ENCODE results near the gene KRTAP19-1.
"Not testable (repeated sequence)": the region's sequence is repeated elsewhere in the genome, so short reads cannot be mapped to it uniquely, and the experiment has no call there.

Gene KRTAP19-1

DNA sequence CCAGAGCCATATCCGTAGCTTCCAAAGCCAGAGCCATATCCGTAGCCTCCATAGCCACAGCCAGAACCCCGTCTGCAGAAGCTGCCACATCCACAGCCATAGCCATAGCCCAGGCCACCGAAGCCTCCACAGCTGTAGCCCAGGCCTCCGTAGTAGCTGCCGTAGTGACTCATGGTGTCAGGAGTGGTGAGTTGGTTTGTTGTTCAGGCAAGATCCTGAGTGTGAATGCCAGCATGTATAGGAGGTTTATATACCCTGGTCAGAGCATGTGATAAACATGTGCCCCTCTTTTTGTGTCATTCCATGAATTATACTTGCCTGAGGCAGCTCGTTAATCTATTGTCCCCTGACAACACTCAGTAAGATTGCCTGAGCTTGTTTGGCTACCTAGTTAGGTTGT, at the start of gene KRTAP19-1:
TSS of gene KRTAP19-1 (minus strand) at position 223 of the 400 bp plus-strand sequence. CDS start at position 173, 50 bp downstream.
- no peak within 1 kb of the TSS for H3K4me3 ChIP-seq
- no peak within 1 kb of the TSS for H3K4me2 ChIP-seq
- no peaks in the 10 kb centered on the region for H4K20me1 ChIP-seq
- H3K27me3 ChIP-seq, result no peaks in the 10 kb centered on the region
- no peak for TF ChIP-seq Cebpa-rat (IDR thresholded peaks at IDR 0.05)
- no peak within 1 kb of the TSS for H3K27ac ChIP-seq
- H3K9me3 ChIP-seq (replicated peaks in 1 of 11), result peaks cover under 1 to 4% (median 2%) of the 10 kb centered on the region in 11 experiments; a peak in 15 of 22 replicates
- no peak within 1 kb of the TSS for H3K9ac ChIP-seq
- H3K36me3 ChIP-seq, result no peaks in the 10 kb centered on the region
- no peaks in the 10 kb centered on the region for H3K4me1 ChIP-seq

DNA sequence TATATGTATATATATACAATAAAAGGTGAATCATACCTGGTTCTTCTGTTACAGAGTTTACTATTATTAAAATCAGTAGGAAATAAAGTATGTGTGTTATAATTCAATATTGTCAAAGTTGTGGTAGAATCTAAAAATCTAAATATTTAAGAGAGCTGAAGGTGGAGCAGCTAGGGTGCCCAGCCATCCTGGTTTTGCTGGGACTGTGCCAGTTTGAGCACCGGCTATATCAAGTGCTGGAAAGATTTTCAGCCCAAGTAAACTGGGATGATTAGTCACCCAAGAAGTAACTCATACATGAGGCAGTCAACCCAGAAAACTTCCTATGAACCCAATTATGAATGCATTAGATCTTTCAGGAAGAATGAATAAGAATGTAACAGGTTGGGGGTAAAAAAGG, 38.7 kb upstream of the KRTAP19-1 start:
- H4K20me1 ChIP-seq, result no peaks in the 10 kb centered on the region
- no peak overlapping the region for H3K27ac ChIP-seq
- peaks cover 0 to 6% (median 4%) of the 10 kb centered on the region in 11 experiments; a peak in 9 of 22 replicates for H3K9me3 ChIP-seq (replicated peaks in 1 of 11)

DNA sequence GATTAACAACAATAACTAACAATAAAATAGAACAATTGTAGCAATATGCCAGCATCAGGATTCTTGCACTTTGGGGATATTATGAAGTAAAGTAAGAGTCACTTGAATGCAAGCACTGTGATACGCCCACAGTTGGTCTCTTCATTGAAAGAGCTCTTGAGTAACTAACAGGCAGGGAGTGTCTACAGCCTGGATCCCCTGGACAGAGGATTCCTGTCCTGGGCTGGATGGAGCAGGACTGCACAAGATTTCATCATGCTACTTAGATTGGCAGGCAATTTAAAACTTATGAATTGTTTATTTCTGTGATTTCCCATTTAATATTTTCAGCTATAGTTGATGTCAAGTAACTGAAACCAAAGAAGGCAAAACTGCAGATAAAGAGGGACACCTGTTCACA, 35.5 kb upstream of the KRTAP19-1 start:
- Histone ChIP-seq H3K27me3 (no peaks in the 10 kb centered on the region), H3K27ac (no peak overlapping the region), H4K20me1 (no peaks in the 10 kb centered on the region), H3K4me1 (no peaks in the 10 kb centered on the region), H3K9ac (no peak overlapping the region), H3K4me3 (no peak overlapping the region), H3K4me2 (no peak overlapping the region), H3K9me3 (replicated peaks in 1 of 11) (no peaks in the 10 kb centered on the region; a peak in 1 of 22 replicates), H3K36me3 (no peaks in the 10 kb centered on the region)
- no peak for TF ChIP-seq Cebpa-rat (IDR thresholded peaks at IDR 0.05)

More for the DNA sequence above, 38.7 kb upstream of the KRTAP19-1 start:
- Histone ChIP-seq H3K36me3 (no peaks in the 10 kb centered on the region), H3K27me3 (no peaks in the 10 kb centered on the region), H3K4me2 (no peak overlapping the region), H3K4me3 (no peak overlapping the region), H3K9ac (no peak overlapping the region), H3K4me1 (no peaks in the 10 kb centered on the region)
- no peak for TF ChIP-seq Cebpa-rat (IDR thresholded peaks at IDR 0.05)

DNA sequence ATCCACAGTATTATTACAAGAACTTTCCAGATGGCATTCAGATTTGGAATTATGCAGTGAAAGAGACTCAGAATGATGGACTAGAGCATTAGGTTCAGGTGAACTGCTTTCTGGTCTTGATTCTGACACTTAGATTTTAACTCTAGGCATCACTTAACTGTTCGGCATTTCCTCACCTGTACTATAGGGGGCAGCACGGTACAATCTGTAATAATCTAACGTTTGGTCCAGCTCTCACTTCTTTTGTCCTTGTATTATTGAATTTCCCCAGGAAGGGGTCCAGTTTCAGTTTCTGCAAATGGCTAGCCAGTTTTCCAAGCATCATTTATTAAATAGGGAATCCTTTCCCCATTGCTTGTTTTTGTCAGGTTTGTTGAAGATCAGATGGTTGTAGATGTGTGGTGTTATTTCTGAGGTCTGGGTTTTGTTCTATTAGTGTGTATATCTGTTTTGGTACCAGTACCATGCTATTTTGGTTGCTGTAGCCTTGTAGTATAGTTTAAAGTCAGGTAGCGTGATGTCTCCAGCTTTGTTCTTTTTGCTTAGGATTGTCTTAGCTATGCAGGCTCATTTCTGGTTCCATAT, 25.5 kb upstream of the KRTAP19-1 start:
- not testable (repeated sequence) for H3K4me3 ChIP-seq; H3K4me2 ChIP-seq; H3K36me3 ChIP-seq; H3K9me3 ChIP-seq (replicated peaks in 1 of 11); H3K27me3 ChIP-seq; H4K20me1 ChIP-seq; H3K4me1 ChIP-seq; H3K27ac ChIP-seq; H3K9ac ChIP-seq

DNA sequence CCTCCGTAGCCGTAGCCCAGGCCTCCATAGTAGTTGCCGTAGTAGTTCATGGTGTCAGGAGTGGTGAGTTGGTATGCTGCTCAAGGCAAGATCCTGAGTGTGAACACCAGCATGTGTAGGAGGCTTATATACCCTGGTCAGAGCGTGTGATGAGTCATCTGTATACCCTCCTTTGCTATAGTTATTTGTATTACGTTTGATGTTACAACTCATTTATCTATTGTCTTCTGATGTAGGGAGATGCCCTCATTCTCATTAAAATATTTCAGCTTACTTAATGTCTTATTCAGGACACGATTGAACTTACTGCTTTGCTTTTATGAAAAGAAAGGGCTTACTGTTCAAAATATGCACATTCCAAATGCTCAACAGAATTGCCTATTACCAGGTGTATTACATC, 21.9 kb upstream of the KRTAP19-1 start, which contains the start of gene KRTAP19-5:
TSS of gene KRTAP19-5 (minus strand) at position 101 of the 400 bp plus-strand sequence. CDS start at position 50, 51 bp downstream.
- no peaks in the 10 kb centered on the region for H3K9me3 ChIP-seq (replicated peaks in 1 of 11)
- no peaks in the 10 kb centered on the region for H3K4me1 ChIP-seq
- no peak within 1 kb of the TSS for H3K4me2 ChIP-seq
- H3K4me3 ChIP-seq, result no peak within 1 kb of the TSS
- H4K20me1 ChIP-seq, result no peaks in the 10 kb centered on the region
- no peak within 1 kb of the TSS for H3K27ac ChIP-seq
- TF ChIP-seq Cebpa-rat (IDR thresholded peaks at IDR 0.05), result no peak
- H3K27me3 ChIP-seq, result no peaks in the 10 kb centered on the region
- H3K36me3 ChIP-seq, result no peaks in the 10 kb centered on the region
- no peak within 1 kb of the TSS for H3K9ac ChIP-seq

DNA sequence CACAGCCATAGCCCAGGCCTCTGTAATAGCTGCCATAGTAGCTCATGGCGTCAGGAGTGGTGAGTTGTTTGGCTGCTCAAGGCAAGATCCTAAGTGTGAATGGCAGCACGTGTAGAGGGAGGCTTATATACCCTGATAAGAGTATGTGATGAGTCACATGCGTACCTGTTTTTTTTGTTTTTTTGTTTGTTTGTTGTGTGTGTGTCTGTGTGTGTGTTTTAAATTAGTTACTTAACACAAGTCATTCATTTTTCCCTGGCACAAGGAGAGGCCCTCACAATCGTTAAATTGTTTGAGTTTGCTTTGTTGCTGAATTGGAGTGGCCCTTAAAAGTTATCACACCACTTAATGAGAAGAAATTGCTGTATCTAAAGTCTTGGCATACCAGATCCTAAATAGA, 16.9 kb upstream of the KRTAP19-1 start, which contains the start of gene KRTAP19-4:
TSS of gene KRTAP19-4 (minus strand) at position 101 of the 400 bp plus-strand sequence. CDS start at position 46, 55 bp downstream.
- no peaks in the 10 kb centered on the region for H3K36me3 ChIP-seq
- H3K27ac ChIP-seq, result no peak within 1 kb of the TSS
- H3K4me1 ChIP-seq, result no peaks in the 10 kb centered on the region
- H3K27me3 ChIP-seq, result no peaks in the 10 kb centered on the region
- no peak within 1 kb of the TSS for H3K9ac ChIP-seq
- H3K9me3 ChIP-seq (replicated peaks in 1 of 11), result no peaks in the 10 kb centered on the region
- no peak for TF ChIP-seq Cebpa-rat (IDR thresholded peaks at IDR 0.05)
- H3K4me3 ChIP-seq, result no peak within 1 kb of the TSS
- no peak within 1 kb of the TSS for H3K4me2 ChIP-seq
- H4K20me1 ChIP-seq, result no peaks in the 10 kb centered on the region

DNA sequence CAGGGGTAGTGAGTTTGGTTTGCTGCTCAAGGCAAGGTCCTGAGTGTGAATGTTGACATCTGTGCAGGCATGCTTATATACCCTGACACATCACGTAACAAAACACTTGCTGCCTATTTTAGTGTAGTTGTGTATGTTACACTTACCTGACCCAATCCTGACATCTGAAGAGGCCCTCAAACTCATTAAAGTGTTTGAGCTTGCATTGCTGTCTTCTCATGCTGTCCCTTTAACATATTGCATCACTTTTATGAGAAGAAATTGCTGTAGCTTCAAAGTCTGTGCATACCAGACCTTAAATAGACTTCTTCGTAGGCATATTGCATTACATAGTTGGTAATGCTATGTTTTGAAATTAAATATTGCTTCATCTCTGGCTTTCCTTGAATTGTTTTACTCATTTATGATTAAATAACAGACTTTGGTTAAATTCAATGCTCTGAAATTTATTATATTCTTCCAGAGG, 11.8 kb upstream of the KRTAP19-1 start, which contains the start of gene KRTAP19-3:
TSS of gene KRTAP19-3 (minus strand) at position 51 of the 466 bp plus-strand sequence. CDS start 56 bp downstream, outside the sequence.
- Histone ChIP-seq H3K9me3 (replicated peaks in 1 of 11) (peaks cover 3 to 12% (median 7%) of the 10 kb centered on the region in 11 experiments; a peak in 21 of 22 replicates), H4K20me1 (no peaks in the 10 kb centered on the region), H3K4me3 (no peak within 1 kb of the TSS), H3K4me1 (no peaks in the 10 kb centered on the region), H3K9ac (no peak within 1 kb of the TSS), H3K27ac (no peak within 1 kb of the TSS), H3K36me3 (no peaks in the 10 kb centered on the region), H3K4me2 (no peak within 1 kb of the TSS), H3K27me3 (no peaks in the 10 kb centered on the region)
- TF ChIP-seq Cebpa-rat (IDR thresholded peaks at IDR 0.05), result no peak

DNA sequence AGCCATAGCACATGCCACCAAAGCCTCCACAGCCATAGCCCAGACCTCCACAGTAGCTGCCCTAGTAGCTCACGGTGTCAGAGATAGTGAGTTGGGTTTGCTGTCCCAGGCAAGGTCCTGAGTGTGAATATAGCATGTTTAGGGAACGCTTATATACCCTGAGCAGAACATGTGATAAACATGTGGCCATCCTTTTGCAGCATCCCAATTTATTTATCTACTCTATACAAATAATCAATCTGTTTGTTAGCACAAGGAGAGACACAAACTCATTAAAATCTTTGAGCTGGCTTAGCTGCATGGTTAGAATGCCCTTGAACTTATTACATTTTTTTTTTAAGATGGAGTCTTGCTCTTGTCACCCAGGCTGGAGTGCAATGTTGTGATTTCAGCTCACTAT, 7.2 kb upstream of the KRTAP19-1 start, which contains the start of gene KRTAP19-2:
TSS of gene KRTAP19-2 (minus strand) at position 101 of the 400 bp plus-strand sequence. CDS start at position 13, 88 bp downstream.
- Histone ChIP-seq H3K9me3 (replicated peaks in 1 of 11) (peaks cover 22 to 32% (median 27%) of the 10 kb centered on the region in 11 experiments), H3K9ac (no peak within 1 kb of the TSS), H3K4me2 (no peak within 1 kb of the TSS), H3K27me3 (no peaks in the 10 kb centered on the region), H3K4me1 (no peaks in the 10 kb centered on the region), H3K36me3 (no peaks in the 10 kb centered on the region), H4K20me1 (no peaks in the 10 kb centered on the region), H3K27ac (no peak within 1 kb of the TSS), H3K4me3 (no peak within 1 kb of the TSS)
- no peak for TF ChIP-seq Cebpa-rat (IDR thresholded peaks at IDR 0.05)

DNA sequence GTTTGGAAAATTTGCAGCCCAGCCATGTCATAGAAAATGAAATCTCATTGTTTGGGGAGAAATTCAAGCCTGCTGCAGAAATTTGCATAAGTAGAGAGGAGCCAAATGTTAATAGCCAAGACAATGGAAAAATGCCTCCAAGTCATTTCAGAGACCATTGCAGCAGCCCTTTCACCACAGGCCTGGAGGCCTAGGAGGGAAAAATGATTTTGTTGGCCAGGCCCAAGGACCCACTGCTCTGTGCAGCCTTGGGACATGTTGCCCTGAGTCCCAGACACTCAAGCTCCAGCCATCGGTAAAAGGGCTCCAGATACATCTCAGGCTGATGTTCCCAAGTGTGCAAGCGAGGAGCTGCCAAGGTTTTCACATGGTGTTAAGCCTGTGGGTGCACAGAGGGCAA, 6.0 kb upstream of the KRTAP19-1 start:
- H3K9me3 ChIP-seq (replicated peaks in 1 of 11), result peaks cover 22 to 32% (median 27%) of the 10 kb centered on the region in 11 experiments
- no peak overlapping the region for H3K4me3 ChIP-seq
- no peak overlapping the region for H3K27ac ChIP-seq
- H3K36me3 ChIP-seq, result no peaks in the 10 kb centered on the region
- no peak overlapping the region for H3K4me2 ChIP-seq
- no peak for TF ChIP-seq Cebpa-rat (IDR thresholded peaks at IDR 0.05)
- H4K20me1 ChIP-seq, result no peaks in the 10 kb centered on the region
- no peak overlapping the region for H3K9ac ChIP-seq
- no peaks in the 10 kb centered on the region for H3K4me1 ChIP-seq
- H3K27me3 ChIP-seq, result no peaks in the 10 kb centered on the region

DNA sequence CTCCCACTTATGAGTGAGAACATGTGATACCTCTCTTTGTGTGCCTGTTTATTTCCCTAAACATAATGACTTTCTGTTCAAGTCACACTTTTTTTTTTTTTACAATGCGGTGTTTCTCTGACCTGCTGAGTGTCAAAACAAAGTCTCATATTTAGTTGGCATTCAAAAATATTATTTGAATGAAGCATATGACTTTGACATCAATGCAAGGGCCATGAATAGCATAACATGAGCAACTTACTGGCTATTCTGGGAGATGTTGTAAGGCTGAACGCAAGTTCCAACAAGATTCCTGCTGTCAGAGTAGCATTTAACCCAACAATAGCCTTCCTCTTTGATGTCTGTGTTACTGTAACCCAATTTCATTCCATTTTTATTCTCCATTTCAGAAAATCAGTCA, 2.0 kb upstream of the KRTAP19-1 start:
- Histone ChIP-seq H3K9me3 (replicated peaks in 1 of 11) (peaks cover 20 to 24% (median 21%) of the 10 kb centered on the region in 11 experiments), H3K36me3 (no peaks in the 10 kb centered on the region), H3K4me2 (no peak overlapping the region), H3K9ac (no peak overlapping the region), H3K27ac (no peak overlapping the region), H4K20me1 (no peaks in the 10 kb centered on the region), H3K27me3 (no peaks in the 10 kb centered on the region), H3K4me1 (no peaks in the 10 kb centered on the region), H3K4me3 (no peak overlapping the region)
- no peak for TF ChIP-seq Cebpa-rat (IDR thresholded peaks at IDR 0.05)

All from BLaER1 treated with 17β-estradiol and CSF1 and Interleukin-3, amounts not matched to agents 10 nM and 100 nM (cell line).